HCT116 (cell line): ENCODE results near the gene UBAC2. TPM values are rescaled to one million over a fixed set of nuclear protein-coding genes. Genes with fewer than 3 reads are reported as not detected.

ENCODE experiments used
- ATAC-seq: fragments of 200-7000 bp; cut with Tn5 transposase; 2 replicates; pipeline ENCODE4 v1.9.1; 2020; ENCODE audit warnings: mild to moderate bottlenecking, moderate library complexity
- BruUV-seq: library from RNA; stranded (reverse); fragments of 400-500 nt; replicated peaks from 2 replicates; lab custom pipeline; 2021; lab: Mats Ljungman, UMichigan
- CTCF ChIA-PET: fragments of 300-600 bp; sonication (Branson Sonifier 250); formaldehyde crosslinking; loops from one replicate; lab custom pipeline; 2021; ENCODE audit warnings: antibody characterized with exemption; lab: Charles Lee
- POLR2A ChIA-PET: fragments of 300-600, 350-600 bp; sonication (Branson Sonifier 250); formaldehyde crosslinking; loops from one replicate; lab custom pipeline; 2021; ENCODE audit warnings: antibody characterized with exemption; lab: Charles Lee
- RAD21 ChIA-PET, 2 experiments: fragments of 300-600 bp; sonication (Branson Sonifier 250); formaldehyde crosslinking; loops; one replicate each; lab custom pipeline; 2023; ENCODE audit warnings: low total read pairs in 2 of 2; ENCODE audit not compliant: uncharacterized antibody in 2 of 2, unreplicated experiment in 2 of 2, low non-redundant PET in 1 of 2; lab: Charles Lee
- DNase-seq: peaks from one replicate; pipeline ENCODE4 v3.0.0-alpha.2; 2010; ENCODE audit warnings: low read depth, low spot score
- H2AFZ ChIP-seq: fragments of 200-600 bp; shearing (Covaris generic), sonication (generic); 2 replicates; pipeline ENCODE4 v1.6.1; 2017; ENCODE audit warnings: low read depth, mixed run types, mixed read lengths, antibody characterized with exemption, low read length; ENCODE audit not compliant: poor library complexity, severe bottlenecking
- H3K27ac ChIP-seq: 2 replicates; pipeline ENCODE4 v1.5.1; 2012; ENCODE audit warnings: low read depth, low read length
- H3K27me3 ChIP-seq: fragments of 200-600 bp; sonication (generic); 2 replicates; pipeline ENCODE4 v1.6.1; 2016; ENCODE audit warnings: mixed run types, low read length, mixed read lengths; ENCODE audit not compliant: insufficient read depth
- H3K36me3 ChIP-seq, 2 experiments: fragments of 200-500 bp in 1 of 2; fragments of 200-600 bp in 1 of 2; sonication (Bioruptor generic) in 1 of 2; sonication (generic) in 1 of 2; 2 replicates each; pipeline versions ENCODE4 v1.5.1 to v1.6.1; 2014 to 2016; ENCODE audit warnings: low read length in 2 of 2, inconsistent platforms in 1 of 2, mixed read lengths in 1 of 2, mixed run types in 1 of 2; ENCODE audit not compliant: insufficient read depth in 2 of 2, control insufficient read depth in 1 of 2
- H3K4me1 ChIP-seq, 2 experiments: fragments of 200-600 bp in 1 of 2; sonication (generic) in 1 of 2; 2 replicates each; pipeline versions ENCODE4 v1.5.1 to v1.6.1; 2012 to 2017; ENCODE audit warnings: low read length in 2 of 2, inconsistent platforms in 1 of 2, mild to moderate bottlenecking in 1 of 2, mixed read lengths in 1 of 2, mixed run types in 1 of 2, moderate library complexity in 1 of 2; ENCODE audit not compliant: insufficient read depth in 2 of 2, control insufficient read depth in 1 of 2
- H3K4me2 ChIP-seq: fragments of 200-600 bp; sonication (generic); 2 replicates; pipeline ENCODE4 v1.6.1; 2017; ENCODE audit warnings: mixed run types, low read length, mixed read lengths
- H3K4me3 ChIP-seq, 2 experiments: fragments of 200-600 bp in 1 of 2; sonication (generic) in 1 of 2; replicated peaks in 1 of 2; 2 replicates each; pipeline ENCODE4 v1.5.1; 2011 to 2016; ENCODE audit warnings: low read length in 2 of 2, control low read depth in 1 of 2, low read depth in 1 of 2, mild to moderate bottlenecking in 1 of 2, mixed read lengths in 1 of 2, mixed run types in 1 of 2
- H3K79me2 ChIP-seq: fragments of 200-600 bp; sonication (generic); 2 replicates; pipeline ENCODE4 v1.6.1; 2017; ENCODE audit warnings: mild to moderate bottlenecking, mixed run types, low read length, moderate library complexity, mixed read lengths; ENCODE audit not compliant: insufficient read depth
- H3K9ac ChIP-seq: fragments of 200-600 bp; sonication (generic); 2 replicates; pipeline ENCODE4 v1.6.1; 2016; ENCODE audit warnings: low read length, mixed read lengths
- H3K9me2 ChIP-seq: fragments of 200-600 bp; sonication (generic), shearing (Covaris generic); 2 replicates; pipeline ENCODE4 v1.6.1; 2017; ENCODE audit warnings: mixed run types, mild to moderate bottlenecking, moderate library complexity; ENCODE audit not compliant: insufficient read depth
- H3K9me3 ChIP-seq, 2 experiments: fragments of 200-500 bp in 1 of 2; fragments of 200-600 bp in 1 of 2; sonication (Bioruptor generic) in 1 of 2; sonication (generic) in 1 of 2; 2 replicates each; pipeline ENCODE4 v1.6.1; 2014 to 2017; ENCODE audit warnings: low read length in 2 of 2, mixed read lengths in 2 of 2, inconsistent platforms in 1 of 2, low read depth in 1 of 2, mild to moderate bottlenecking in 1 of 2, mixed run types in 1 of 2, moderate library complexity in 1 of 2; ENCODE audit not compliant: control insufficient read depth in 1 of 2, insufficient read depth in 1 of 2
- H4K20me1 ChIP-seq: fragments of 200-600 bp; sonication (generic), shearing (Covaris generic); 2 replicates; pipeline ENCODE4 v1.6.1; 2017; ENCODE audit warnings: mixed run types, mild to moderate bottlenecking, moderate library complexity; ENCODE audit not compliant: insufficient read depth
- CBX3 ChIP-seq: IDR thresholded peaks from 2 replicates; pipeline ENCODE4 v1.6.1; 2012; ENCODE audit warnings: low read depth
- EGR1 ChIP-seq: IDR thresholded peaks from 2 replicates; pipeline ENCODE4 v1.6.1; 2012; ENCODE audit warnings: low read depth
- ELF1 ChIP-seq: IDR thresholded peaks from 2 replicates; pipeline ENCODE4 v1.6.1; 2012; ENCODE audit warnings: low read depth, borderline replicate concordance
- EZH2phosphoT487 ChIP-seq: fragments of 200-600 bp; IDR thresholded peaks from 2 replicates; pipeline ENCODE4 v1.6.1; 2018; ENCODE audit warnings: antibody characterized with exemption, borderline replicate concordance
- FOSL1 ChIP-seq: IDR thresholded peaks from 2 replicates; pipeline ENCODE4 v1.6.1; 2012; ENCODE audit warnings: low read depth
- POLR2A ChIP-seq: IDR thresholded peaks from 2 replicates; pipeline ENCODE4 v1.7.0; 2011; ENCODE audit warnings: borderline replicate concordance; ENCODE audit not compliant: insufficient read depth, insufficient read length; ENCODE audit errors: extremely low read depth
- POLR2AphosphoS5 ChIP-seq: IDR thresholded peaks from 2 replicates; pipeline ENCODE4 v1.6.1; 2011; ENCODE audit warnings: mild to moderate bottlenecking, low read depth, low read length, moderate library complexity
- SIN3A ChIP-seq: IDR thresholded peaks from 2 replicates; pipeline ENCODE4 v1.6.1; 2012; ENCODE audit warnings: low read depth
- SP1 ChIP-seq: IDR thresholded peaks from 2 replicates; pipeline ENCODE4 v1.6.1; 2012; ENCODE audit warnings: low read depth
- SRF ChIP-seq: IDR thresholded peaks from 2 replicates; pipeline ENCODE4 v1.6.1; 2012; ENCODE audit warnings: low read depth
- YY1 ChIP-seq: IDR thresholded peaks from 2 replicates; pipeline ENCODE4 v1.6.1; 2011; ENCODE audit warnings: low read length, low read depth, moderate library complexity, mild to moderate bottlenecking; ENCODE audit not compliant: insufficient replicate concordance; ENCODE audit errors: extremely low read depth
- ZFX ChIP-seq: fragments of 450-650 bp; IDR thresholded peaks from 2 replicates; pipeline ENCODE4 v1.6.1; 2017
- intact Hi-C: fragments of 100-400 bp; cut with micrococcal nuclease; formaldehyde crosslinking; loops from 2 replicates; pipeline ENCODE4 v1.10.0; 2022
- total RNA-seq: library from RNA; stranded (reverse); gene quantifications from one replicate; pipeline ENCODE4 v1.2.1, GENCODE V29; 2021; ENCODE audit not compliant: unreplicated experiment
- TF ChIP-seq, protein P1 (sequence below), 3 experiments: fragments of 200-600 bp in 1 of 3; sonication (generic) in 1 of 3; IDR thresholded peaks in 2 of 3; conservative IDR thresholded peaks in 1 of 3; 2 replicates each; pipeline ENCODE4 v1.5.1; 2012 to 2017; ENCODE audit warnings: low read depth in 2 of 3, low read length in 2 of 3, antibody characterized with exemption in 1 of 3, borderline replicate concordance in 1 of 3, control low read depth in 1 of 3, mild to moderate bottlenecking in 1 of 3, mixed read lengths in 1 of 3, mixed run types in 1 of 3, moderate library complexity in 1 of 3; ENCODE audit not compliant: insufficient read depth in 1 of 3
- TF ChIP-seq, protein P2 (sequence below): IDR thresholded peaks from 2 replicates; pipeline ENCODE4 v1.6.1; 2012; ENCODE audit warnings: low read depth

The UBAC2 gene
- total RNA-seq, 1 experiment from 2014 or later = 67.4 TPM

DNA sequence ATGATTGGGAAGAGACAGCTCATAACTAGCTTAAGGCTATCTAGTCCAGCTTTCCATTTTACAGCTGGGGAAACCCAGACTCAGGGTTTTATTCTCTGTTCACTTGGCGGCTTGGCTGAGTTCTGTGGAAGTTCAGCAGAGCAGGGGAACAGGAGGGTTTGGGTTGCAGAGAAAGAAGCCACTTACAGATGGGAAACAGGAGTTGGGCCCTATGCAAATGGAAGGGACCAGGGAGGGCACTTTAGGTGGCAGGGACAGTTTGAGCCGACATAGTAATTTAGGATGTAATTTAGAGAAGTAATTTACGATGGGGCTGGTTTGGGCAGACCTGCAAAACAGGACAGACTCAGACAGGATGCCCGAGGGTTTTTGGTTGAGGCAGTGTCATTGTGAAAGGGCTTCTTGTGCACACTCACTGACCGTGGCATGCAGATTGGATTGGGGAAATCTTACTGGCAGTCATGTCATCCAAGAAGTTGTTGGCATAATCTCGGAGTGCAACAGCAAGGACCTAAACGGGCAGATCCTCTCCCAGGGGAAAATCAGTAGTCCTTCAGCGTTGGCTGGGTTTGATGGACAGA lies 153.8 kb downstream of the UBAC2 start:
- Histone ChIP-seq H3K4me3 (no peak overlapping the region), H3K36me3 (peaks cover 4 to 15% of the 10 kb centered on the region in 2 experiments; a peak in 2 of 4 replicates), H3K4me2 (no peak overlapping the region), H3K9me2 (no peaks in the 10 kb centered on the region)
- ChIA-PET POLR2A (no interaction called here), RAD21 (no interaction called here)
- intact Hi-C loops = no loop called here
- ATAC-seq = no peak
- TF ChIP-seq CBX3 (no peak), POLR2AphosphoS5 (no peak), SIN3A (no peak), SP1 (no peak), SRF (no peak), POLR2A (no peak), EZH2phosphoT487 (no peak), ELF1 (no peak), YY1 (no peak), ZFX (no peak), FOSL1 (no peak), EGR1 (no peak)
- TF ChIP-seq, protein P1, sequence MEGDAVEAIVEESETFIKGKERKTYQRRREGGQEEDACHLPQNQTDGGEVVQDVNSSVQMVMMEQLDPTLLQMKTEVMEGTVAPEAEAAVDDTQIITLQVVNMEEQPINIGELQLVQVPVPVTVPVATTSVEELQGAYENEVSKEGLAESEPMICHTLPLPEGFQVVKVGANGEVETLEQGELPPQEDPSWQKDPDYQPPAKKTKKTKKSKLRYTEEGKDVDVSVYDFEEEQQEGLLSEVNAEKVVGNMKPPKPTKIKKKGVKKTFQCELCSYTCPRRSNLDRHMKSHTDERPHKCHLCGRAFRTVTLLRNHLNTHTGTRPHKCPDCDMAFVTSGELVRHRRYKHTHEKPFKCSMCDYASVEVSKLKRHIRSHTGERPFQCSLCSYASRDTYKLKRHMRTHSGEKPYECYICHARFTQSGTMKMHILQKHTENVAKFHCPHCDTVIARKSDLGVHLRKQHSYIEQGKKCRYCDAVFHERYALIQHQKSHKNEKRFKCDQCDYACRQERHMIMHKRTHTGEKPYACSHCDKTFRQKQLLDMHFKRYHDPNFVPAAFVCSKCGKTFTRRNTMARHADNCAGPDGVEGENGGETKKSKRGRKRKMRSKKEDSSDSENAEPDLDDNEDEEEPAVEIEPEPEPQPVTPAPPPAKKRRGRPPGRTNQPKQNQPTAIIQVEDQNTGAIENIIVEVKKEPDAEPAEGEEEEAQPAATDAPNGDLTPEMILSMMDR (IDR thresholded peaks at IDR 0.05 in 2 of 3, conservative IDR thresholded peaks at IDR 0.05 in 1 of 3; ENCODE audit: borderline replicate concordance in 1 of 3, insufficient read depth in 1 of 3, low read depth in 2 of 3, low read length in 2 of 3) = no peak
- TF ChIP-seq, protein P2, sequence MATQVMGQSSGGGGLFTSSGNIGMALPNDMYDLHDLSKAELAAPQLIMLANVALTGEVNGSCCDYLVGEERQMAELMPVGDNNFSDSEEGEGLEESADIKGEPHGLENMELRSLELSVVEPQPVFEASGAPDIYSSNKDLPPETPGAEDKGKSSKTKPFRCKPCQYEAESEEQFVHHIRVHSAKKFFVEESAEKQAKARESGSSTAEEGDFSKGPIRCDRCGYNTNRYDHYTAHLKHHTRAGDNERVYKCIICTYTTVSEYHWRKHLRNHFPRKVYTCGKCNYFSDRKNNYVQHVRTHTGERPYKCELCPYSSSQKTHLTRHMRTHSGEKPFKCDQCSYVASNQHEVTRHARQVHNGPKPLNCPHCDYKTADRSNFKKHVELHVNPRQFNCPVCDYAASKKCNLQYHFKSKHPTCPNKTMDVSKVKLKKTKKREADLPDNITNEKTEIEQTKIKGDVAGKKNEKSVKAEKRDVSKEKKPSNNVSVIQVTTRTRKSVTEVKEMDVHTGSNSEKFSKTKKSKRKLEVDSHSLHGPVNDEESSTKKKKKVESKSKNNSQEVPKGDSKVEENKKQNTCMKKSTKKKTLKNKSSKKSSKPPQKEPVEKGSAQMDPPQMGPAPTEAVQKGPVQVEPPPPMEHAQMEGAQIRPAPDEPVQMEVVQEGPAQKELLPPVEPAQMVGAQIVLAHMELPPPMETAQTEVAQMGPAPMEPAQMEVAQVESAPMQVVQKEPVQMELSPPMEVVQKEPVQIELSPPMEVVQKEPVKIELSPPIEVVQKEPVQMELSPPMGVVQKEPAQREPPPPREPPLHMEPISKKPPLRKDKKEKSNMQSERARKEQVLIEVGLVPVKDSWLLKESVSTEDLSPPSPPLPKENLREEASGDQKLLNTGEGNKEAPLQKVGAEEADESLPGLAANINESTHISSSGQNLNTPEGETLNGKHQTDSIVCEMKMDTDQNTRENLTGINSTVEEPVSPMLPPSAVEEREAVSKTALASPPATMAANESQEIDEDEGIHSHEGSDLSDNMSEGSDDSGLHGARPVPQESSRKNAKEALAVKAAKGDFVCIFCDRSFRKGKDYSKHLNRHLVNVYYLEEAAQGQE = no peak
- TF ChIP-seq, all 23 proteins: peak for 0
- BruUV-seq = no TSS peak
- Histone ChIP-seq H4K20me1 (no peaks in the 10 kb centered on the region), H3K27ac (no peak overlapping the region), H3K4me1 (no peaks in the 10 kb centered on the region), H2AFZ (no peak overlapping the region), H3K27me3 (no peaks in the 10 kb centered on the region), H3K9me3 (no peaks in the 10 kb centered on the region), H3K9ac (no peak overlapping the region), H3K79me2 (no peaks in the 10 kb centered on the region)
- DNase-seq = no peak
- CTCF ChIA-PET = no interaction called here
